K562 (cell line): ENCODE results near the gene RPL39. TPM values are rescaled to one million over a fixed set of nuclear protein-coding genes. Genes with fewer than 3 reads are reported as not detected.

ENCODE experiments used
- ARNT ChIP-seq, 2 experiments: fragments of 450-650 bp; IDR thresholded peaks; 2 replicates each; pipeline ENCODE4 v1.6.1; 2016; ENCODE audit warnings: mild to moderate bottlenecking in 1 of 2
- ETV6 ChIP-seq, 3 experiments: fragments of 150-350 bp in 1 of 3; sonication (generic) in 1 of 3; formaldehyde crosslinking in 1 of 3; IDR thresholded peaks; 2 replicates each; pipeline versions ENCODE4 v1.6.1 to v1.8.0; 2014 to 2022; ENCODE audit warnings: borderline replicate concordance in 2 of 3, low read depth in 2 of 3, antibody characterized with exemption in 1 of 3, low read length in 1 of 3, mild to moderate bottlenecking in 1 of 3, missing genetic modification reagents in 1 of 3
- IFI16 ChIP-seq: fragments of 250-450 bp; sonication (Bioruptor Pico); IDR thresholded peaks from 2 replicates; pipeline ENCODE4 v2.1.2; 2022; ENCODE audit warnings: mild to moderate bottlenecking, inconsistent platforms
- NCOA6 ChIP-seq: fragments of 450-650 bp; IDR thresholded peaks from 2 replicates; pipeline ENCODE4 v1.6.1; 2017; ENCODE audit warnings: mild to moderate bottlenecking
- TARDBP ChIP-seq: fragments of 450-650 bp; IDR thresholded peaks from 2 replicates; pipeline ENCODE4 v1.6.1; 2016
- TCF7L2 ChIP-seq: fragments of 150-350 bp; IDR thresholded peaks from 2 replicates; pipeline ENCODE4 v1.6.1; 2016; ENCODE audit warnings: low read depth, mild to moderate bottlenecking, low read length, moderate library complexity
- TGIF2 ChIP-seq: sonication (generic); formaldehyde crosslinking; IDR thresholded peaks from 2 replicates; pipeline ENCODE4 v1.8.1; 2022; ENCODE audit warnings: mild to moderate bottlenecking, missing genetic modification reagents, moderate library complexity
- ZNF316 ChIP-seq: fragments of 450-650 bp; IDR thresholded peaks from 2 replicates; pipeline ENCODE4 v1.6.1; 2016
- ZNF77 ChIP-seq: fragments of 250-450 bp; sonication (Bioruptor Pico); IDR thresholded peaks from 2 replicates; pipeline ENCODE4 v1.5.0; 2020
- polyA plus RNA-seq, 8 experiments: library from polyadenylated mRNA; depleted of rRNA in 4 of 8; stranded (reverse) in 5 of 8; unstranded in 3 of 8; fragments of >200 nt; fragmentation: Nextera tagmentation in 2 of 8; fragmentation: Illumina TruSeq in 1 of 8; extraction: Ambion mirVana in 2 of 8; extraction: Trizol in 1 of 8; gene quantifications; 2 replicates each; pipeline versions ENCODE4 v1.2.1 to v1.2.3, GENCODE V29; 2011 to 2014; ENCODE audit warnings: inconsistent platforms in 1 of 8, missing spikeins in 1 of 8
- total RNA-seq, 7 experiments: library from RNA; depleted of rRNA in 6 of 7; stranded (reverse); fragments of >200 nt in 6 of 7; fragmentation: Illumina TruSeq in 2 of 7; extraction: Trizol in 2 of 7; gene quantifications; 2 replicates each; pipeline versions ENCODE4 v1.2.1 to v1.2.3, GENCODE V29; 2011 to 2021; ENCODE audit warnings: low replicate concordance in 1 of 7
- TF ChIP-seq, protein P1 (sequence below): fragments of 450-650 bp; formaldehyde crosslinking; IDR thresholded peaks from 2 replicates; pipeline ENCODE4 v1.4.0; 2022; ENCODE audit warnings: missing genetic modification characterization
- TF ChIP-seq, protein P2 (sequence below): fragments of 150-350 bp; conservative IDR thresholded peaks from 2 replicates; pipeline ENCODE4 v1.6.1; 2014; ENCODE audit warnings: low read length
- TF ChIP-seq, protein P3 (sequence below): fragments of 450-650 bp; IDR thresholded peaks from 2 replicates; pipeline ENCODE4 v1.6.1; 2014; ENCODE audit warnings: low read depth, mild to moderate bottlenecking, moderate library complexity, borderline replicate concordance
- TF ChIP-seq, protein P4 (sequence below): IDR thresholded peaks from 2 replicates; pipeline ENCODE4 v1.6.1; 2012; ENCODE audit warnings: low read depth, low read length, improper control_type of control experiment, borderline replicate concordance
- TF ChIP-seq, protein P5 (sequence below): fragments of 250-450 bp; sonication (Bioruptor Pico); IDR thresholded peaks from 2 replicates; pipeline ENCODE4 v1.8.0; 2021; ENCODE audit warnings: moderate library complexity, mild to moderate bottlenecking, inconsistent platforms
- TF ChIP-seq, protein P6 (sequence below): sonication (generic); formaldehyde crosslinking; IDR thresholded peaks from 2 replicates; pipeline ENCODE4 v1.9.0; 2022; ENCODE audit warnings: mild to moderate bottlenecking, missing genetic modification reagents

Gene RPL39
- total and polyA plus RNA-seq, 9 of the 15 experiments (the other 6 are each of a cell fraction or from before 2014, with no cell fraction given) = 1,382 to 5,043 (median 3,226) TPM

DNA sequence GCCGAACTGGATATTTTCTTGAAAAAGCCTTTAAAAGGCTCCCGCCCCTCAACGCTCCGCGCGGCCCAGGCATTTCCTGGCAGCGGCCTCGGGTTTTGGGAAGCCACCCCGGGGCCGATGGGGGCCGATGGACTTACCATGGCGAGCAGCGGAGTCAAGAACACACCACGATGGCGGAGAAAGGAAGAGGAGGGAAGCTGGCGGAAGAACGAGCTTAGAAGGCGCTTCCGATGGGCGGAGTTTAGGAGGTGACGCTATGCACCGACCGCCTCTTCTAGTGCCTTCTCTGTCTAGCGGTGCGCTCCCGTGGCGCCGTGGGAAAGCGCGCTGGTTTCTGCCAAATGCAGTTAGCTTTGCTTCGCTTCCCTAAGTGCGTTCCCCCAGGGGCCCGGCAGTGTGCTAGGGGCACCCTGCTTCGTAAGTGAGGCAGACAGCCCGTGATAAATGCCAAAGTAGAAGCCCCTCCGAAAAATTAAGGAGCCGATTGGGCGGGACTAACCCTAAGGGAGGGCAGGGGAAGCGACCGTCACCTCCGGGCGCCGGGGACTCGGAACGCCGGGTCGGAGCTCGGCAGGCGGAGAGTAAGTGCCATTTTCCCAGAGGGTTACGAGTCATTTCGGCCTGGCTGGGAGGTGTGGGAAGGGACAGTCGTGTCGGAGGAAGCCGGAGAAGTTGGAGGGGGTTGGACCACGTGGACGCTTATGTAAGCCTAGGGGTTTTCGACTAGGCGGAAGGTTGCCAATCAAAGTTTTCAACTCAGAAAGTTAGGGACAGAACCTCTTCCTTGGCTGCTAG is at the start of gene RPL39 (continued):
- TF ChIP-seq, protein P1, sequence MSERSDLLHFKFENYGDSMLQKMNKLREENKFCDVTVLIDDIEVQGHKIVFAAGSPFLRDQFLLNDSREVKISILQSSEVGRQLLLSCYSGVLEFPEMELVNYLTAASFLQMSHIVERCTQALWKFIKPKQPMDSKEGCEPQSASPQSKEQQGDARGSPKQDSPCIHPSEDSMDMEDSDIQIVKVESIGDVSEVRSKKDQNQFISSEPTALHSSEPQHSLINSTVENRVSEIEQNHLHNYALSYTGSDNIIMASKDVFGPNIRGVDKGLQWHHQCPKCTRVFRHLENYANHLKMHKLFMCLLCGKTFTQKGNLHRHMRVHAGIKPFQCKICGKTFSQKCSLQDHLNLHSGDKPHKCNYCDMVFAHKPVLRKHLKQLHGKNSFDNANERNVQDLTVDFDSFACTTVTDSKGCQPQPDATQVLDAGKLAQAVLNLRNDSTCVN (CRISPR knock-in tag) = no peak
- TF ChIP-seq, protein P2, sequence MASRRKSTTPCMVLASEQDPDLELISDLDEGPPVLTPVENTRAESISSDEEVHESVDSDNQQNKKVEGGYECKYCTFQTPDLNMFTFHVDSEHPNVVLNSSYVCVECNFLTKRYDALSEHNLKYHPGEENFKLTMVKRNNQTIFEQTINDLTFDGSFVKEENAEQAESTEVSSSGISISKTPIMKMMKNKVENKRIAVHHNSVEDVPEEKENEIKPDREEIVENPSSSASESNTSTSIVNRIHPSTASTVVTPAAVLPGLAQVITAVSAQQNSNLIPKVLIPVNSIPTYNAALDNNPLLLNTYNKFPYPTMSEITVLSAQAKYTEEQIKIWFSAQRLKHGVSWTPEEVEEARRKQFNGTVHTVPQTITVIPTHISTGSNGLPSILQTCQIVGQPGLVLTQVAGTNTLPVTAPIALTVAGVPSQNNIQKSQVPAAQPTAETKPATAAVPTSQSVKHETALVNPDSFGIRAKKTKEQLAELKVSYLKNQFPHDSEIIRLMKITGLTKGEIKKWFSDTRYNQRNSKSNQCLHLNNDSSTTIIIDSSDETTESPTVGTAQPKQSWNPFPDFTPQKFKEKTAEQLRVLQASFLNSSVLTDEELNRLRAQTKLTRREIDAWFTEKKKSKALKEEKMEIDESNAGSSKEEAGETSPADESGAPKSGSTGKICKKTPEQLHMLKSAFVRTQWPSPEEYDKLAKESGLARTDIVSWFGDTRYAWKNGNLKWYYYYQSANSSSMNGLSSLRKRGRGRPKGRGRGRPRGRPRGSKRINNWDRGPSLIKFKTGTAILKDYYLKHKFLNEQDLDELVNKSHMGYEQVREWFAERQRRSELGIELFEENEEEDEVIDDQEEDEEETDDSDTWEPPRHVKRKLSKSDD = no peak
- TF ChIP-seq TGIF2 (CRISPR knock-in tag) (no peak), IFI16 (CRISPR knock-in tag) (no peak), ETV6 (IDR thresholded peaks at IDR 0.05; ENCODE audit: borderline replicate concordance in 1 of 2, low read depth in 2 of 2, low read length in 1 of 2) (no peak), ETV6 (CRISPR knock-in tag; IDR thresholded peaks at IDR 0.05; ENCODE audit: borderline replicate concordance) (no peak), ZNF316 (no peak), TARDBP (no peak), NCOA6 (no peak), ZNF77 (CRISPR knock-in tag) (no peak), ARNT (IDR thresholded peaks at IDR 0.05) (0 out of 4 replicates have a peak, but pooled peaks of 1 of the 2 experiments have one; percentile 17), TCF7L2 (no peak)
- TF ChIP-seq, protein P3, sequence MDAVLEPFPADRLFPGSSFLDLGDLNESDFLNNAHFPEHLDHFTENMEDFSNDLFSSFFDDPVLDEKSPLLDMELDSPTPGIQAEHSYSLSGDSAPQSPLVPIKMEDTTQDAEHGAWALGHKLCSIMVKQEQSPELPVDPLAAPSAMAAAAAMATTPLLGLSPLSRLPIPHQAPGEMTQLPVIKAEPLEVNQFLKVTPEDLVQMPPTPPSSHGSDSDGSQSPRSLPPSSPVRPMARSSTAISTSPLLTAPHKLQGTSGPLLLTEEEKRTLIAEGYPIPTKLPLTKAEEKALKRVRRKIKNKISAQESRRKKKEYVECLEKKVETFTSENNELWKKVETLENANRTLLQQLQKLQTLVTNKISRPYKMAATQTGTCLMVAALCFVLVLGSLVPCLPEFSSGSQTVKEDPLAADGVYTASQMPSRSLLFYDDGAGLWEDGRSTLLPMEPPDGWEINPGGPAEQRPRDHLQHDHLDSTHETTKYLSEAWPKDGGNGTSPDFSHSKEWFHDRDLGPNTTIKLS = no peak
- TF ChIP-seq, protein P4, sequence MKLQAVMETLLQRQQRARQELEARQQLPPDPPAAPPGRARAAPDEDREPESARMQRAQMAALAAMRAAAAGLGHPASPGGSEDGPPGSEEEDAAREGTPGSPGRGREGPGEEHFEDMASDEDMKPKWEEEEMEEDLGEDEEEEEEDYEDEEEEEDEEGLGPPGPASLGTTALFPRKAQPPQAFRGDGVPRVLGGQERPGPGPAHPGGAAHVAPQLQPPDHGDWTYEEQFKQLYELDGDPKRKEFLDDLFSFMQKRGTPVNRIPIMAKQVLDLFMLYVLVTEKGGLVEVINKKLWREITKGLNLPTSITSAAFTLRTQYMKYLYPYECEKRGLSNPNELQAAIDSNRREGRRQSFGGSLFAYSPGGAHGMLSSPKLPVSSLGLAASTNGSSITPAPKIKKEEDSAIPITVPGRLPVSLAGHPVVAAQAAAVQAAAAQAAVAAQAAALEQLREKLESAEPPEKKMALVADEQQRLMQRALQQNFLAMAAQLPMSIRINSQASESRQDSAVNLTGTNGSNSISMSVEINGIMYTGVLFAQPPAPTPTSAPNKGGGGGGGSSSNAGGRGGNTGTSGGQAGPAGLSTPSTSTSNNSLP = no peak
- TF ChIP-seq, protein P5, sequence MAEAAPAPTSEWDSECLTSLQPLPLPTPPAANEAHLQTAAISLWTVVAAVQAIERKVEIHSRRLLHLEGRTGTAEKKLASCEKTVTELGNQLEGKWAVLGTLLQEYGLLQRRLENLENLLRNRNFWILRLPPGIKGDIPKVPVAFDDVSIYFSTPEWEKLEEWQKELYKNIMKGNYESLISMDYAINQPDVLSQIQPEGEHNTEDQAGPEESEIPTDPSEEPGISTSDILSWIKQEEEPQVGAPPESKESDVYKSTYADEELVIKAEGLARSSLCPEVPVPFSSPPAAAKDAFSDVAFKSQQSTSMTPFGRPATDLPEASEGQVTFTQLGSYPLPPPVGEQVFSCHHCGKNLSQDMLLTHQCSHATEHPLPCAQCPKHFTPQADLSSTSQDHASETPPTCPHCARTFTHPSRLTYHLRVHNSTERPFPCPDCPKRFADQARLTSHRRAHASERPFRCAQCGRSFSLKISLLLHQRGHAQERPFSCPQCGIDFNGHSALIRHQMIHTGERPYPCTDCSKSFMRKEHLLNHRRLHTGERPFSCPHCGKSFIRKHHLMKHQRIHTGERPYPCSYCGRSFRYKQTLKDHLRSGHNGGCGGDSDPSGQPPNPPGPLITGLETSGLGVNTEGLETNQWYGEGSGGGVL = no peak
- TF ChIP-seq, protein P6, sequence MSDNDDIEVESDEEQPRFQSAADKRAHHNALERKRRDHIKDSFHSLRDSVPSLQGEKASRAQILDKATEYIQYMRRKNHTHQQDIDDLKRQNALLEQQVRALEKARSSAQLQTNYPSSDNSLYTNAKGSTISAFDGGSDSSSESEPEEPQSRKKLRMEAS = peak; percentile 33
